GM21717 (cell line): ENCODE measurements around the gene GLG1.
"Not testable (repeated sequence)": the region's sequence is repeated elsewhere in the genome, so short reads cannot be mapped to it uniquely, and the experiment has no call there.

Source experiments
- ATAC-seq: cut with Tn5 transposase; IDR thresholded peaks from one replicate; pipeline ENCODE4 v1.9.1; 2021; ENCODE audit warnings: mild to moderate bottlenecking, moderate library complexity; ENCODE audit not compliant: unreplicated experiment

Gene GLG1

GRCh38 chr16:74575807-74576643 is 30.9 kb downstream of the GLG1 start:
- no peak for ATAC-seq

GRCh38 chr16:74575175-74575806 is 31.6 kb downstream of the GLG1 start:
- no peak for ATAC-seq

- ATAC-seq: no peak
These were observed 32.8 kb downstream of the GLG1 start for GRCh38 chr16:74574146-74574545.

GRCh38 chr16:74573622-74574021 is 33.3 kb downstream of the GLG1 start:
- ATAC-seq: no peak

GRCh38 chr16:74570412-74571301 is 36.3 kb downstream of the GLG1 start:
- no peak for ATAC-seq

- ATAC-seq: no peak
These were observed 37.8 kb downstream of the GLG1 start for GRCh38 chr16:74568961-74569631.

GRCh38 chr16:74567901-74568300 is 39.0 kb downstream of the GLG1 start:
- ATAC-seq: no peak

- no peak for ATAC-seq
These were observed 41.5 kb downstream of the GLG1 start for GRCh38 chr16:74565378-74565777.

- ATAC-seq: no peak
These were observed 42.4 kb downstream of the GLG1 start for GRCh38 chr16:74564451-74564984.

- no peak for ATAC-seq
These were observed 43.1 kb downstream of the GLG1 start for GRCh38 chr16:74563828-74564263.

- ATAC-seq: no peak
These were observed 44.8 kb downstream of the GLG1 start for GRCh38 chr16:74562117-74562516.

- no peak for ATAC-seq
These were observed 45.3 kb downstream of the GLG1 start for GRCh38 chr16:74561626-74562025.

GRCh38 chr16:74560912-74561311 is 46.0 kb downstream of the GLG1 start:
- no peak for ATAC-seq

- no peak for ATAC-seq
These were observed 48.0 kb downstream of the GLG1 start for GRCh38 chr16:74558873-74559272.

- ATAC-seq: no peak
These were observed 49.6 kb downstream of the GLG1 start for GRCh38 chr16:74557275-74557674.

- no peak for ATAC-seq
These were observed 50.5 kb downstream of the GLG1 start for GRCh38 chr16:74556375-74556922.

- not testable (repeated sequence) for ATAC-seq
These were observed 54.6 kb downstream of the GLG1 start for GRCh38 chr16:74552357-74552756.

- not testable (repeated sequence) for ATAC-seq
These were observed 56.5 kb downstream of the GLG1 start for GRCh38 chr16:74550227-74551019.

GRCh38 chr16:74546112-74546511 is 60.8 kb downstream of the GLG1 start:
- not testable (repeated sequence) for ATAC-seq
